ENCODE measurements around the gene GMDS.

Gene GMDS

GRCh38 chr6:1589208-1589607 is 656.2 kb downstream of the GMDS start:
- no peaks in the 10 kb centered on the region for H3F3A ChIP-seq (ENCODE audit: insufficient read depth, low read length)
- DNase-seq: no peak
- no peaks in the 10 kb centered on the region for H3K79me2 ChIP-seq (ENCODE audit: low read length)
- no peak overlapping the region for H3K27ac ChIP-seq (ENCODE audit: low read length)
- H3K9me3 ChIP-seq (replicated peaks; ENCODE audit: insufficient read depth, low read length): no peaks in the 10 kb centered on the region
- H3K27me3 ChIP-seq (replicated peaks; ENCODE audit: insufficient read depth, low read length): peaks cover 9% of the 10 kb centered on the region; the same call in 1 of the 2 replicates
- H3K9me2 ChIP-seq (replicated peaks; ENCODE audit: insufficient read depth, low read length): no peaks in the 10 kb centered on the region
- no peak overlapping the region for H3K4me3 ChIP-seq (ENCODE audit: low read length)
- no peaks in the 10 kb centered on the region for H3K4me1 ChIP-seq (ENCODE audit: low read length)
- no peaks in the 10 kb centered on the region for H3K36me3 ChIP-seq (replicated peaks; ENCODE audit: insufficient read depth, low read length)
- no peak overlapping the region for H2AFZ ChIP-seq (ENCODE audit: low read length)
- H3K9ac ChIP-seq (ENCODE audit: low read length): no peak overlapping the region
- no peaks in the 10 kb centered on the region for H4K20me1 ChIP-seq (ENCODE audit: insufficient read depth, low read length)
- TF ChIP-seq EZH2phosphoT487 (IDR thresholded peaks at IDR 0.05; ENCODE audit: low read length) (no peak), EZH2 (optimal IDR thresholded peaks at IDR 0.05; ENCODE audit: low read depth, low read length) (no peak)
- TF ChIP-seq, protein P1, sequence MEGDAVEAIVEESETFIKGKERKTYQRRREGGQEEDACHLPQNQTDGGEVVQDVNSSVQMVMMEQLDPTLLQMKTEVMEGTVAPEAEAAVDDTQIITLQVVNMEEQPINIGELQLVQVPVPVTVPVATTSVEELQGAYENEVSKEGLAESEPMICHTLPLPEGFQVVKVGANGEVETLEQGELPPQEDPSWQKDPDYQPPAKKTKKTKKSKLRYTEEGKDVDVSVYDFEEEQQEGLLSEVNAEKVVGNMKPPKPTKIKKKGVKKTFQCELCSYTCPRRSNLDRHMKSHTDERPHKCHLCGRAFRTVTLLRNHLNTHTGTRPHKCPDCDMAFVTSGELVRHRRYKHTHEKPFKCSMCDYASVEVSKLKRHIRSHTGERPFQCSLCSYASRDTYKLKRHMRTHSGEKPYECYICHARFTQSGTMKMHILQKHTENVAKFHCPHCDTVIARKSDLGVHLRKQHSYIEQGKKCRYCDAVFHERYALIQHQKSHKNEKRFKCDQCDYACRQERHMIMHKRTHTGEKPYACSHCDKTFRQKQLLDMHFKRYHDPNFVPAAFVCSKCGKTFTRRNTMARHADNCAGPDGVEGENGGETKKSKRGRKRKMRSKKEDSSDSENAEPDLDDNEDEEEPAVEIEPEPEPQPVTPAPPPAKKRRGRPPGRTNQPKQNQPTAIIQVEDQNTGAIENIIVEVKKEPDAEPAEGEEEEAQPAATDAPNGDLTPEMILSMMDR (IDR thresholded peaks at IDR 0.05; ENCODE audit: low read length): no peak
- H3K4me2 ChIP-seq (ENCODE audit: low read depth, low read length): no peak overlapping the region

GRCh38 chr6:1587977-1588376 is 657.4 kb downstream of the GMDS start:
- Histone ChIP-seq H3F3A (ENCODE audit: insufficient read depth, low read length) (no peaks in the 10 kb centered on the region), H3K27ac (ENCODE audit: low read length) (no peak overlapping the region), H3K9me2 (replicated peaks; ENCODE audit: insufficient read depth, low read length) (no peaks in the 10 kb centered on the region), H3K4me1 (ENCODE audit: low read length) (no peaks in the 10 kb centered on the region), H3K4me2 (ENCODE audit: low read depth, low read length) (no peak overlapping the region), H4K20me1 (ENCODE audit: insufficient read depth, low read length) (no peaks in the 10 kb centered on the region), H3K9me3 (replicated peaks; ENCODE audit: insufficient read depth, low read length) (no peaks in the 10 kb centered on the region), H2AFZ (ENCODE audit: low read length) (no peak overlapping the region), H3K9ac (ENCODE audit: low read length) (no peak overlapping the region), H3K79me2 (ENCODE audit: low read length) (no peaks in the 10 kb centered on the region), H3K4me3 (ENCODE audit: low read length) (no peak overlapping the region), H3K36me3 (replicated peaks; ENCODE audit: insufficient read depth, low read length) (no peaks in the 10 kb centered on the region), H3K27me3 (replicated peaks; ENCODE audit: insufficient read depth, low read length) (no peaks in the 10 kb centered on the region)
- DNase-seq: no peak
- no peak for TF ChIP-seq EZH2 (optimal IDR thresholded peaks at IDR 0.05; ENCODE audit: low read depth, low read length)
- TF ChIP-seq, protein P1 (IDR thresholded peaks at IDR 0.05; ENCODE audit: low read length): no peak
- no peak for TF ChIP-seq EZH2phosphoT487 (IDR thresholded peaks at IDR 0.05; ENCODE audit: low read length)

- TF ChIP-seq EZH2 (optimal IDR thresholded peaks at IDR 0.05; ENCODE audit: low read depth, low read length) (no peak), EZH2phosphoT487 (IDR thresholded peaks at IDR 0.05; ENCODE audit: low read length) (no peak)
- Histone ChIP-seq H3K4me3 (ENCODE audit: low read length) (no peak overlapping the region), H3K4me2 (ENCODE audit: low read depth, low read length) (no peak overlapping the region)
Observed at GRCh38 chr6:1587546-1587945, 657.9 kb downstream of the GMDS start.

GRCh38 chr6:1586861-1587450 is 658.4 kb downstream of the GMDS start:
- Histone ChIP-seq H3K9ac (ENCODE audit: low read length) (no peak overlapping the region), H3K4me1 (ENCODE audit: low read length) (no peaks in the 10 kb centered on the region), H3K4me3 (ENCODE audit: low read length) (no peak overlapping the region), H3K9me2 (replicated peaks; ENCODE audit: insufficient read depth, low read length) (no peaks in the 10 kb centered on the region), H4K20me1 (ENCODE audit: insufficient read depth, low read length) (no peaks in the 10 kb centered on the region), H3K27ac (ENCODE audit: low read length) (no peak overlapping the region), H3F3A (ENCODE audit: insufficient read depth, low read length) (no peaks in the 10 kb centered on the region), H3K27me3 (replicated peaks; ENCODE audit: insufficient read depth, low read length) (no peaks in the 10 kb centered on the region), H3K79me2 (ENCODE audit: low read length) (no peaks in the 10 kb centered on the region), H2AFZ (ENCODE audit: low read length) (no peak overlapping the region), H3K9me3 (replicated peaks; ENCODE audit: insufficient read depth, low read length) (no peaks in the 10 kb centered on the region), H3K4me2 (ENCODE audit: low read depth, low read length) (no peak overlapping the region), H3K36me3 (replicated peaks; ENCODE audit: insufficient read depth, low read length) (no peaks in the 10 kb centered on the region)
- no peak for DNase-seq
- TF ChIP-seq EZH2 (optimal IDR thresholded peaks at IDR 0.05; ENCODE audit: low read depth, low read length) (no peak), EZH2phosphoT487 (IDR thresholded peaks at IDR 0.05; ENCODE audit: low read length) (no peak)
- TF ChIP-seq, protein P1 (IDR thresholded peaks at IDR 0.05; ENCODE audit: low read length): no peak

More at GRCh38 chr6:1587546-1587945, 657.9 kb downstream of the GMDS start:
- H3K79me2 ChIP-seq (ENCODE audit: low read length): no peaks in the 10 kb centered on the region
- no peak overlapping the region for H3K9ac ChIP-seq (ENCODE audit: low read length)
- no peaks in the 10 kb centered on the region for H3K4me1 ChIP-seq (ENCODE audit: low read length)
- no peak for DNase-seq
- no peaks in the 10 kb centered on the region for H3F3A ChIP-seq (ENCODE audit: insufficient read depth, low read length)
- no peak overlapping the region for H2AFZ ChIP-seq (ENCODE audit: low read length)
- no peaks in the 10 kb centered on the region for H3K36me3 ChIP-seq (replicated peaks; ENCODE audit: insufficient read depth, low read length)
- no peaks in the 10 kb centered on the region for H3K9me3 ChIP-seq (replicated peaks; ENCODE audit: insufficient read depth, low read length)
- no peak overlapping the region for H3K27ac ChIP-seq (ENCODE audit: low read length)
- H3K9me2 ChIP-seq (replicated peaks; ENCODE audit: insufficient read depth, low read length): no peaks in the 10 kb centered on the region
- no peaks in the 10 kb centered on the region for H4K20me1 ChIP-seq (ENCODE audit: insufficient read depth, low read length)
- no peaks in the 10 kb centered on the region for H3K27me3 ChIP-seq (replicated peaks; ENCODE audit: insufficient read depth, low read length)
